Smooth muscle cell (in vitro differentiated cells): ENCODE results near the gene HDAC10. TPM values are rescaled to one million over a fixed set of nuclear protein-coding genes. Genes with fewer than 3 reads are reported as not detected.

ENCODE experiments used
- DNase-seq: peaks from one replicate; lab custom pipeline; 2025; ENCODE audit not compliant: unreplicated experiment; lab: John Stamatoyannopoulos, UW
- H2AFZ ChIP-seq: fragments of 200-600 bp; sonication (generic); 2 replicates; pipeline ENCODE4 v1.6.0; 2016; ENCODE audit warnings: antibody characterized with exemption, low read depth, mild to moderate bottlenecking
- H3F3A ChIP-seq: fragments of 200-600 bp; sonication (generic); 2 replicates; pipeline ENCODE4 v1.6.0; 2017; ENCODE audit warnings: antibody characterized with exemption, low read depth
- H3K27ac ChIP-seq: fragments of 200-600 bp; sonication (generic); 2 replicates; pipeline ENCODE4 v1.5.1; 2016; ENCODE audit warnings: low read depth, mild to moderate bottlenecking
- H3K27me3 ChIP-seq: fragments of 200-600 bp; sonication (generic); 2 replicates; pipeline ENCODE4 v1.6.1; 2016; ENCODE audit warnings: low read depth, mild to moderate bottlenecking
- H3K36me3 ChIP-seq: fragments of 200-600 bp; sonication (generic); 2 replicates; pipeline ENCODE4 v1.5.1; 2016; ENCODE audit warnings: low read depth
- H3K4me1 ChIP-seq: fragments of 200-600 bp; sonication (generic); 2 replicates; pipeline ENCODE4 v1.5.1; 2016; ENCODE audit warnings: low read depth
- H3K4me2 ChIP-seq: fragments of 200-600 bp; sonication (generic); 2 replicates; pipeline ENCODE4 v1.6.0; 2016; ENCODE audit warnings: mild to moderate bottlenecking
- H3K4me3 ChIP-seq: fragments of 200-600 bp; sonication (generic); 2 replicates; pipeline ENCODE4 v1.5.1; 2016; ENCODE audit warnings: mild to moderate bottlenecking
- H3K79me2 ChIP-seq: fragments of 200-600 bp; sonication (generic); 2 replicates; pipeline ENCODE4 v1.6.0; 2016; ENCODE audit warnings: low read depth, mild to moderate bottlenecking
- H3K9ac ChIP-seq: fragments of 200-600 bp; sonication (generic); 2 replicates; pipeline ENCODE4 v1.6.0; 2016; ENCODE audit warnings: low read depth
- H3K9me3 ChIP-seq: fragments of 200-600 bp; sonication (generic); replicated peaks from 2 replicates; pipeline ENCODE4 v1.5.1; 2016; ENCODE audit warnings: low read depth
- H4K20me1 ChIP-seq: fragments of 200-600 bp; sonication (generic); 2 replicates; pipeline ENCODE4 v1.6.0; 2016; ENCODE audit warnings: low read depth
- WGBS: methylation state at CpG from one replicate; pipeline ENCODE4 v1.1.7; 2016; ENCODE audit warnings: low lambda C conversion rate; 5-methylcytosine and 5-hydroxymethylcytosine counted together
- polyA plus RNA-seq: library from polyadenylated mRNA; unstranded; fragments of >200 nt; fragmentation: Nextera tagmentation; extraction: Ambion mirVana; gene quantifications from 2 replicates; pipeline ENCODE4 v1.2.1, GENCODE V29; 2016
- total RNA-seq: library from RNA; depleted of rRNA; stranded (reverse); fragments of >200 nt; gene quantifications from 2 replicates; pipeline ENCODE4 v1.2.3, GENCODE V29; 2014
- TF ChIP-seq, protein P1 (sequence below): fragments of 200-600 bp; sonication (generic); IDR thresholded peaks from 2 replicates; pipeline ENCODE4 v1.5.1; 2017; ENCODE audit warnings: borderline replicate concordance, mild to moderate bottlenecking, antibody characterized with exemption; ENCODE audit not compliant: insufficient read depth, poor library complexity, severe bottlenecking

Gene HDAC10
- total and polyA plus RNA-seq, 2 experiments from 2014 or later, result 9.5 to 15.7 TPM

- Histone ChIP-seq H4K20me1 (peaks cover 95% of the 10 kb centered on the region), H3K9ac (no peak overlapping the region), H3K4me2 (no peak overlapping the region), H3K27ac (no peak overlapping the region), H3F3A (no peaks in the 10 kb centered on the region), H3K79me2 (peaks cover 39% of the 10 kb centered on the region), H3K9me3 (no peaks in the 10 kb centered on the region), H2AFZ (no peak overlapping the region), H3K4me1 (no peaks in the 10 kb centered on the region), H3K4me3 (no peak overlapping the region), H3K27me3 (no peaks in the 10 kb centered on the region), H3K36me3 (no peaks in the 10 kb centered on the region)
- no peak for DNase-seq
- over 99% methylated on average over 9 of the region's 9 CpGs for WGBS
- TF ChIP-seq, protein P1, sequence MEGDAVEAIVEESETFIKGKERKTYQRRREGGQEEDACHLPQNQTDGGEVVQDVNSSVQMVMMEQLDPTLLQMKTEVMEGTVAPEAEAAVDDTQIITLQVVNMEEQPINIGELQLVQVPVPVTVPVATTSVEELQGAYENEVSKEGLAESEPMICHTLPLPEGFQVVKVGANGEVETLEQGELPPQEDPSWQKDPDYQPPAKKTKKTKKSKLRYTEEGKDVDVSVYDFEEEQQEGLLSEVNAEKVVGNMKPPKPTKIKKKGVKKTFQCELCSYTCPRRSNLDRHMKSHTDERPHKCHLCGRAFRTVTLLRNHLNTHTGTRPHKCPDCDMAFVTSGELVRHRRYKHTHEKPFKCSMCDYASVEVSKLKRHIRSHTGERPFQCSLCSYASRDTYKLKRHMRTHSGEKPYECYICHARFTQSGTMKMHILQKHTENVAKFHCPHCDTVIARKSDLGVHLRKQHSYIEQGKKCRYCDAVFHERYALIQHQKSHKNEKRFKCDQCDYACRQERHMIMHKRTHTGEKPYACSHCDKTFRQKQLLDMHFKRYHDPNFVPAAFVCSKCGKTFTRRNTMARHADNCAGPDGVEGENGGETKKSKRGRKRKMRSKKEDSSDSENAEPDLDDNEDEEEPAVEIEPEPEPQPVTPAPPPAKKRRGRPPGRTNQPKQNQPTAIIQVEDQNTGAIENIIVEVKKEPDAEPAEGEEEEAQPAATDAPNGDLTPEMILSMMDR, result no peak
These were observed 37.8 kb downstream of the HDAC10 start for GRCh38 chr22:50213263-50213662.

DNA sequence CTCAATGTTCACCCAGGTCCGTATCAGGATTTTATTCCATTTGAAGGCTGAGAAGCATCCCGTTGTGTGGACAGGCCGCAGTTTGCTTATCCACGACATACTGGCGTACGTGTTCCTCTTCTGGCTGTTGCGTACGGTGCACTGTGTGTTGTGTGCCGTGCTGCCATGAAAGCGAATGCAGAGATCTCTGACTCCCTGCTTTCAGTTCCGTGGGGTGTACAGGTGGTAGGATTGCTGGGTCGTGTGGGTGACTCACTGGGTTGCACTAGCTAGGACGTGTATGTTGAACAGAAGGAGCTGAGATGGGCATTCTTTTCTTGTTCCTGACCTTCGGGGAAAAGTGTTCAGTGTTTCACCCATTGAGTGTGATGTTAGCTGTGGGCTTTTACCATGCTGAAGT is 39.9 kb downstream of the HDAC10 start:
- Histone ChIP-seq H3K27ac (no peak overlapping the region), H3K4me3 (no peak overlapping the region), H3K4me2 (no peak overlapping the region), H3K9ac (no peak overlapping the region), H3K79me2 (peaks cover 39% of the 10 kb centered on the region), H4K20me1 (peaks cover 99% of the 10 kb centered on the region), H3F3A (no peaks in the 10 kb centered on the region), H3K9me3 (no peaks in the 10 kb centered on the region), H2AFZ (no peak overlapping the region), H3K36me3 (no peaks in the 10 kb centered on the region), H3K27me3 (no peaks in the 10 kb centered on the region), H3K4me1 (no peaks in the 10 kb centered on the region)
- TF ChIP-seq, protein P1, result no peak
- WGBS, result 98% methylated on average over 14 of the region's 14 CpGs
- DNase-seq, result no peak

DNA sequence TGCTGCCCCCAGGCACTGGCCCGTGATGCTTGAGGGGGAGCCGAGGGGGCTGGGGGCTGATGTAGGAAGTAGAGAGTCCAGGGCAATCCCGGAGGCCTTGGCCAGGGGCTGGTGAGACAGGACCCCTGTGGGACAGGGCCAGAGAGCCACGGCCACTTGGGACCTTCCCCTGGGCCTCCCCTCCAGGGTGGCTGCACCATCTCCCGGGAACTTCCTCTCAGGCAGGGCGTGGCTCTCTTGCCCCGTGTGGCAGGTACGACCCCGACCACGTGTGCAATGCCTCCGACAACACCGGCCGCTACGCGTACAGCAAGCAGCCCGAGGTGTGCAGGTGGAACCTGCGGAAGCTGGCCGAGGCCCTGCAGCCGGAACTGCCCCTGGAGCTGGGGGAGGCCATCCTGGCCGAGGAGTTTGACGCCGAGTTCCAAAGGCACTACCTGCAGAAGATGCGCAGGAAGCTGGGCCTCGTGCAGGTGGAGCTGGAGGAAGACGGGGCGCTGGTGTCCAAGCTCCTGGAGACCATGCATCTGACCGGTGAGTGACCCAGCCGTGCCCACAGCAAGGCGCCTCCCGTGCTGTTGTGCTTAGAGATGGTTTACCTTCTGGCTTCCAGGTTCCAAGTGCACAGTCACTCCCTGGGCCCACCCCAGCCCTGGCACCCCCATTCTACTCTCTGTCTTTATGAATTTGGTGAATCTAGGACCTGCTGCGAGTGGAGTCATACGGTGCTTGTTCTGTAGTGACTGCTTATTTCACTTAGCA is 40.5 kb downstream of the HDAC10 start:
- TF ChIP-seq, protein P1, result no peak
- no peak overlapping the region for H3K27ac ChIP-seq
- H2AFZ ChIP-seq, result no peak overlapping the region
- 96% methylated on average over 30 of the region's 32 CpGs for WGBS
- H3F3A ChIP-seq, result no peaks in the 10 kb centered on the region
- no peak for DNase-seq
- H3K79me2 ChIP-seq, result peaks cover 39% of the 10 kb centered on the region
- H3K4me1 ChIP-seq, result no peaks in the 10 kb centered on the region
- no peaks in the 10 kb centered on the region for H3K36me3 ChIP-seq
- no peak overlapping the region for H3K4me3 ChIP-seq
- no peak overlapping the region for H3K9ac ChIP-seq
- H3K9me3 ChIP-seq, result no peaks in the 10 kb centered on the region
- no peak overlapping the region for H3K4me2 ChIP-seq
- H4K20me1 ChIP-seq, result peaks cover 99% of the 10 kb centered on the region
- H3K27me3 ChIP-seq, result no peaks in the 10 kb centered on the region

GRCh38 chr22:50209893-50210292 is 41.2 kb downstream of the HDAC10 start:
- Histone ChIP-seq H3K4me2 (no peak overlapping the region), H3K36me3 (no peaks in the 10 kb centered on the region), H2AFZ (no peak overlapping the region), H3K79me2 (peaks cover 39% of the 10 kb centered on the region), H4K20me1 (peaks cover 100% of the 10 kb centered on the region), H3K4me1 (no peaks in the 10 kb centered on the region), H3K27me3 (no peaks in the 10 kb centered on the region), H3K9me3 (no peaks in the 10 kb centered on the region), H3K9ac (no peak overlapping the region), H3K27ac (no peak overlapping the region), H3F3A (peaks cover 1% of the 10 kb centered on the region), H3K4me3 (no peak overlapping the region)
- TF ChIP-seq, protein P1, result peak; percentile 74
- no peak for DNase-seq
- WGBS, result 78% methylated on average over 20 of the region's 20 CpGs
